Testis (tissue), 2 donors: ENCODE results near the gene PROM2.

Experiments
- CTCF ChIP-seq, 3 experiments: fragments of 450-650 bp in 2 of 3; fragments of 200-600 bp in 1 of 3; sonication (generic) in 1 of 3; IDR thresholded peaks; one replicate each; pipeline ENCODE4 v1.5.1; 2016 to 2019; ENCODE audit warnings: antibody characterized with exemption in 3 of 3, mild to moderate bottlenecking in 2 of 3, moderate library complexity in 1 of 3
- POLR2A ChIP-seq: fragments of 450-650 bp; IDR thresholded peaks from one replicate; pipeline ENCODE4 v1.6.1; 2017; ENCODE audit warnings: antibody characterized with exemption, mild to moderate bottlenecking, moderate library complexity

GRCh38 chr2:95307878-95308277 lies 33.6 kb downstream of the PROM2 start:
- TF ChIP-seq CTCF (IDR thresholded peaks at IDR 0.05), result no peak
- TF ChIP-seq POLR2A, result no peak
